ENCODE measurements around the gene TNFRSF13B. TPM values are rescaled to one million over a fixed set of nuclear protein-coding genes. Genes with fewer than 3 reads are reported as not detected.

Gene TNFRSF13B
- total and polyA plus RNA-seq, 8 donors = 0.25 to 1.8 (median 1.1) TPM; not detected in 4

DNA sequence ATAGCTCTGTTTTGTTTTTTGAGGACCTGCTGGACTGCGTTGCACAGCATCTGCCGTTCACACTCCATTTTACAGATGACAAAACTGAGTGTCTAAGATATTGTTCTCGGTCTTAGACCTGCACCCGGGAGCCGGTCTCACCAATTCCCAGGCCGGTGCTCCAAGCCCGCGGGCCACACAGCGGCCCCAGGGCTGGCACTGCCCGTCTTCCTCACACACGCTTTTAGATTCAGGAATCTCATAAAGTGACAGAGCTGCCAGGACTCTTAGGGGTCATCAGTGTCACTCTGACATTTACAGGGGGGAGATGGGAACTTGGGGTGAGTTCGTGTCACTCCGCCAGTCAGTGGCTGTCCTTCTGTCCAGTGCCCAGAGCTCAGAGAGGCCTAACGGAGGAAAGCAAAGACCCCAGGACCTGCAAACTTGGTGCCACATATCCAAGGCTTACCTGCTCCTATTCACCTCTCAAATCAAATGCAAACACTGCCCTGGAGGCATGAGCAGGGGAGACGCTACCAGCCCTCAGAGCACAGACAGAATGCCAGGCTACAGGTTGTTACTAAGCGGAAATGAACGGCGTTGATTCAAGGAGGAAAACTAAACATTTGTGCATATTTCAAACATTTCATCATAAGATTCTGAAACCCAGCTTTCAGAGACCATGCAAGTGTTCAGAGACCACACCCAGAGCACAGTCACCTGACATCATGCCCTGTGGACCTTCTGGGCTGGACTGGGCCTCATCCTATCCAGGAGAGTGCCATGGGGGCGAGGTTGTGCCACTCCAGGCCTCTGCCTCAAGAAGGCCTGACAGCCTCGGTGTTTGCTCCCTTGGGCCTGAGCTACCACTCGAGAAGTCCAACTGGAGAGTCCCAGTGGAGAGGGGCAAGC, 29.5 kb downstream of the TNFRSF13B start:
- 80 to 85% (median 82%) methylated on average over 20 to 21 of the region's 21 CpGs for WGBS, 5 donors
- DNase-seq = peak in 1 of 2 donors; percentile 30
- intact Hi-C loops (cut with DNase I; ENCODE audit: low total_unique reads) = no loop called here
- no peaks in the 10 kb centered on the region for H3K4me1 ChIP-seq
- H3K9me3 ChIP-seq = no peaks in the 10 kb centered on the region
- no peak for TF ChIP-seq POLR2AphosphoS5 (IDR thresholded peaks at IDR 0.05)
- peaks cover 0 to 47% (median 0%) of the 10 kb centered on the region in 3 donors for H3K27me3 ChIP-seq
- no peak overlapping the region for H3K4me3 ChIP-seq
- H3K27ac ChIP-seq = no peak overlapping the region
- no peaks in the 10 kb centered on the region for H3K36me3 ChIP-seq

DNA sequence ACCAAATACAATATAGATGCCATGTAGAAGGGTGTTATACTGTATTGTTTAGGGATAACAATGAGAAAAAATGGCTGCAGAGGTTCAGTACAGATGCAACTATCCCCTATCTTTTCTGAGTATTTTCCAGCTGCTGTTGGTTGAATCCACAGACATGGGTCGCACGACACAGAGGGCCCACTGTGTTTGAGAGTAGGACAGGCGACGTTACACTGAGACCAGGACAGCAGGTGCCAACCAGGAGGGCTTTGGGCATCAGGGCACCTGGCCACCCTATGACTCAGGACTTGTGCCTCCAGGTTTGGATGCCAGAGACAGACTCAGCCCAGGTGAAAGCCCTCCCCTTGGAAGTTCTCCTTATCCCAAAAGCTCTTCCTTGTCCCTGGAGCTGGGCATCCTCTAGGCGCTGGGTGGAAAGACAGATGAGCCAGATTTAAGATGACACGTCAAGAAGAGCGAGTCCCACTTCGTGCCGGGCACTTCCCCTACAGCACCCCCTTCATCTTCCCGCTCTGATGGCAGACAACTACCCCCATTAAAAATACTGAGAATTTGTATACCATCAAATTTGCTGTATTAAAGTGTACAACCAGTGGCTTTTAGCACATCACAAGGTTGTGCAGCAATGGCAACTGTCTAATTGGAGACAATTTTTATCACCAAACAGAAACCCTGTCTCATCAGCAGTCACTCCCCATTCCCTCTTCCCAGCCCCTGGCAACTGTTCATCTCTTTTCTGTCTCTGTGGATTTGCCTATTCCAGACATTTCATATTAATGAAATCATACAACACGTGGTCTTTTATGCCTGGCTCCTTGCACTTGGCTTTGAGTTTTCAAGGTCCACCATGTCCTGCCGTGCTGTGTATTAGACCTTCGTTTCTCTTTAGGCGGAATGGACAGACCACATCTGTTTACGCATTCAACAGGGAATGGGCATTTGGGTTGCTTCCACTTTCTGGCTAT, 30.6 kb downstream of the TNFRSF13B start:
- intact Hi-C loops (cut with DNase I; ENCODE audit: low total_unique reads) = no loop called here
- 84 to 93% (median 90%) methylated on average over 15 of the region's 15 CpGs for WGBS, 5 donors
- H3K4me3 ChIP-seq = no peak overlapping the region
- H3K36me3 ChIP-seq = no peaks in the 10 kb centered on the region
- no peak overlapping the region for H3K27ac ChIP-seq
- TF ChIP-seq EP300 (IDR thresholded peaks at IDR 0.05) (no peak), POLR2AphosphoS5 (IDR thresholded peaks at IDR 0.05) (no peak), POLR2A (IDR thresholded peaks at IDR 0.05) (no peak)
- TF ChIP-seq, protein P1, sequence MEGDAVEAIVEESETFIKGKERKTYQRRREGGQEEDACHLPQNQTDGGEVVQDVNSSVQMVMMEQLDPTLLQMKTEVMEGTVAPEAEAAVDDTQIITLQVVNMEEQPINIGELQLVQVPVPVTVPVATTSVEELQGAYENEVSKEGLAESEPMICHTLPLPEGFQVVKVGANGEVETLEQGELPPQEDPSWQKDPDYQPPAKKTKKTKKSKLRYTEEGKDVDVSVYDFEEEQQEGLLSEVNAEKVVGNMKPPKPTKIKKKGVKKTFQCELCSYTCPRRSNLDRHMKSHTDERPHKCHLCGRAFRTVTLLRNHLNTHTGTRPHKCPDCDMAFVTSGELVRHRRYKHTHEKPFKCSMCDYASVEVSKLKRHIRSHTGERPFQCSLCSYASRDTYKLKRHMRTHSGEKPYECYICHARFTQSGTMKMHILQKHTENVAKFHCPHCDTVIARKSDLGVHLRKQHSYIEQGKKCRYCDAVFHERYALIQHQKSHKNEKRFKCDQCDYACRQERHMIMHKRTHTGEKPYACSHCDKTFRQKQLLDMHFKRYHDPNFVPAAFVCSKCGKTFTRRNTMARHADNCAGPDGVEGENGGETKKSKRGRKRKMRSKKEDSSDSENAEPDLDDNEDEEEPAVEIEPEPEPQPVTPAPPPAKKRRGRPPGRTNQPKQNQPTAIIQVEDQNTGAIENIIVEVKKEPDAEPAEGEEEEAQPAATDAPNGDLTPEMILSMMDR (IDR thresholded peaks at IDR 0.05) = no peak
- DNase-seq = peak; percentile 13 to 45
- H3K4me1 ChIP-seq = no peaks in the 10 kb centered on the region
- H3K9me3 ChIP-seq = no peaks in the 10 kb centered on the region
- peaks cover 0 to 47% (median 0%) of the 10 kb centered on the region in 3 donors for H3K27me3 ChIP-seq

DNA sequence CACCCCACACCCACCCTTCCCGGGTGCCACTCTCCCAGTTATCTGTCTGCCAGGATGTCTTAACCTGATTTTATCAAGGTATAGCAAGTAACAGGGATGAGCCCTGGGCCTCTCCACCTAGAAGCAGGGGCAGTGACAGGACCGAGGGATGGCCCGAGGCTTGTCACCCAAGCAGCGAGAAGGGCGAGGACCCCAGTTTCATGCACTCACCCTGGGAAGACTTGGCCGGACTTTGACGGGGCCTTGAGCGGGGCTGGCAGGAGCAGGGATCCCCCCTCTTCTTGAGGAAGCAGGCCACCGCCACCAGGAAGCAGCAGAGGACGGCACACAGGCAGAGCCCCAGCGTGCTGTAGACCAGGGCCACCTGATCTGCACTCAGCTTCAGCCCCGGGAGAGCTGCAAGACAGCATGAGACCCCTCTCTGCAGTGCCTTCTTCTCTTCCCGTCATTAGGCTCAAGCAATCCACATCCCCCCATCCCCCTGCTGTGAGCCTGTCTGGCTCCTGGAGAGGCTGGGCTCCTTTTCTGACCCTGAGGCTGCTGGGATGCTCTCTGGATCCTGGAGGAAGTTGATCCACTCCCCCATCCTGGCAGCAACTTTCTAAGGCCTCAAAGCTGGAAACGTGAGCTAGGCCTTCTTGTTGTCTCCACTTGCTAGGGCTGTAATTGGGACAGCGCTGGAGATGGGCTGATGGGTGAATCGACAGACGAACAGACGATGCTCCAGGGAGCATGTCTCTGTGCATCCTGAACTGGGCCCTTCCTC, 31.6 kb downstream of the TNFRSF13B start:
- DNase-seq = peak in 1 of 2 donors; percentile 24

DNA sequence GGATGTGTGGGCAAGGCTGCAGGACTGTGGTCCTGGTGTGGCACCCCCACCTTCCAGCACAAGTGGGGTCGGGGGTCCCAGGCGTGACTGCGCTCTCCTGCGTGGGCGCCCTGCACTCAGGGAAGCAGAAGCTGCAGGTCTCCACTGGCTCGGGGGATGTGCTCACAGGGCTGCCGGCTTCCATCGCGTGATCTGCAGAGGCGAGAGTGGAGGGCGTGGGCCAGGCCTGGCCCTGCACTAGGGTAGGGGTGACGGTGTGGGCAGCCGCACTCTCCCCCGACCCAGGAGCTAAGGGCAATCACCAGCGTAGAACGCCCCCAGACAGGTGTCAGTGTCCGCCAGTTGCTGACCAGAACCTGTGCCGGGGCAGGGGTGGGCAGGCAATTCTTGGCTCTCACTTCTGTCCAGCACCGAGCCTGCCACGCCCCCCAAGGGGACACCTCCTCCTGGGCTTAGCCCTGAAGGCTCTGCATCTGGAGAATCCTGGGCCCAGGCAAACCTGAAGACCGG, 32.3 kb downstream of the TNFRSF13B start:
- Histone ChIP-seq H3K9me3 (no peaks in the 10 kb centered on the region), H3K4me1 (no peaks in the 10 kb centered on the region), H3K27me3 (peaks cover 0 to 43% (median 0%) of the 10 kb centered on the region in 3 donors), H3K4me3 (no peak overlapping the region), H3K36me3 (no peaks in the 10 kb centered on the region), H3K27ac (no peak overlapping the region)
- no peak for TF ChIP-seq POLR2A (IDR thresholded peaks at IDR 0.05)
- TF ChIP-seq, protein P1 (IDR thresholded peaks at IDR 0.05) = no peak
- TF ChIP-seq EP300 (IDR thresholded peaks at IDR 0.05) = no peak
- no peak for TF ChIP-seq POLR2AphosphoS5 (IDR thresholded peaks at IDR 0.05)
- intact Hi-C loops (cut with DNase I; ENCODE audit: low total_unique reads) = no loop called here
- peak in 1 of 2 donors; percentile 13 for DNase-seq
- 64 to 82% (median 73%) methylated on average over 7 to 21 of the region's 21 CpGs for WGBS, 5 donors

More for the DNA sequence above, 31.6 kb downstream of the TNFRSF13B start:
- TF ChIP-seq EP300 (IDR thresholded peaks at IDR 0.05) (no peak), POLR2A (IDR thresholded peaks at IDR 0.05) (no peak), POLR2AphosphoS5 (IDR thresholded peaks at IDR 0.05) (no peak)
- TF ChIP-seq, protein P1 (IDR thresholded peaks at IDR 0.05) = no peak
- intact Hi-C loops (cut with DNase I; ENCODE audit: low total_unique reads) = no loop called here
- Histone ChIP-seq H3K27me3 (peaks cover 0 to 48% (median 0%) of the 10 kb centered on the region in 3 donors), H3K4me3 (no peak overlapping the region), H3K9me3 (no peaks in the 10 kb centered on the region), H3K4me1 (no peaks in the 10 kb centered on the region), H3K27ac (no peak overlapping the region), H3K36me3 (no peaks in the 10 kb centered on the region)
- 78 to 86% (median 82%) methylated on average over 14 to 18 of the region's 18 CpGs for WGBS, 5 donors

Data from stomach (tissue), 9 donors.